B cell (primary cell): Measurements from ENCODE around the gene ANKRD44.

Experiments used
- CTCF ChIP-seq: fragments of 200-600 bp; IDR thresholded peaks from one replicate; pipeline ENCODE4 v1.8.0; 2022; ENCODE audit warnings: antibody characterized with exemption, mild to moderate bottlenecking
- EZH2 ChIP-seq: IDR thresholded peaks from 2 replicates; pipeline ENCODE4 v1.6.1; 2012; ENCODE audit warnings: borderline replicate concordance, low read depth, mild to moderate bottlenecking, moderate library complexity, low read length; ENCODE audit not compliant: insufficient read depth, poor library complexity, severe bottlenecking

GRCh38 chr2:197181491-197181890 lies 129.1 kb downstream of the ANKRD44 start:
- TF ChIP-seq CTCF, result no peak
- TF ChIP-seq EZH2, result no peak
